D721Med (cell line): ENCODE data around the gene EGLN1.

ENCODE experiments used
- DNase-seq: peaks from one replicate; pipeline ENCODE4 v3.0.0; 2011; ENCODE audit warnings: low spot score; ENCODE audit not compliant: insufficient read length
- FAIRE-seq: peaks from 2 replicates; lab custom pipeline; 2011; peaks lifted over from hg19 to GRCh38; lab: Jason Lieb, UNC
- CTCF ChIP-seq: IDR thresholded peaks from 2 replicates; pipeline ENCODE4 v1.5.1; 2012; ENCODE audit warnings: mild to moderate bottlenecking, control low read depth; ENCODE audit not compliant: insufficient read depth; ENCODE audit errors: missing control alignments

Gene EGLN1

GRCh38 chr1:231407049-231407448, 15.0 kb downstream of the EGLN1 start:
- DNase-seq (no peak), FAIRE-seq (no peak)
- no peak for TF ChIP-seq CTCF

GRCh38 chr1:231404318-231404717, 17.8 kb downstream of the EGLN1 start:
- no peak for DNase-seq
- no peak for FAIRE-seq
- no peak for TF ChIP-seq CTCF

- TF ChIP-seq CTCF, result no peak
- FAIRE-seq, result no peak
- DNase-seq, result no peak
Observed at GRCh38 chr1:231401478-231401877, 20.6 kb downstream of the EGLN1 start.

- no peak for TF ChIP-seq CTCF
- FAIRE-seq (no peak), DNase-seq (no peak)
Observed at GRCh38 chr1:231397886-231398671, 24.0 kb downstream of the EGLN1 start.

GRCh38 chr1:231396643-231397042, 25.4 kb downstream of the EGLN1 start:
- FAIRE-seq (peak; percentile 64), DNase-seq (no peak)
- TF ChIP-seq CTCF, result no peak

- TF ChIP-seq CTCF, result no peak
- FAIRE-seq (no peak), DNase-seq (no peak)
Observed at GRCh38 chr1:231395998-231396390, 26.1 kb downstream of the EGLN1 start.

- no peak for TF ChIP-seq CTCF
Observed at GRCh38 chr1:231395076-231395997, 26.8 kb downstream of the EGLN1 start.

More at GRCh38 chr1:231395076-231395997, 26.8 kb downstream of the EGLN1 start:
- DNase-seq (no peak), FAIRE-seq (no peak)
